Body of pancreas (tissue), 4 donors: ENCODE measurements around the gene OR2V1. TPM values are rescaled to one million over a fixed set of nuclear protein-coding genes. Genes with fewer than 3 reads are reported as not detected.

Source experiments
- ATAC-seq: fragments of 150-250 bp; one replicate; pipeline ENCODE4 v1.9.1; 2016
- DNase-seq, 4 donors: peaks; one replicate each; pipeline ENCODE4 v3.0.0-alpha.2; 2019
- H3K27ac ChIP-seq, 4 donors: fragments of 200-600 bp; sonication (generic); 1 replicate in 3 of 4; 2 replicates in 1 of 4; pipeline versions ENCODE4 v1.5.1 to v1.6.1; 2016 to 2019; ENCODE audit warnings: mild to moderate bottlenecking in 1 of 4, mixed read lengths in 1 of 4, moderate library complexity in 1 of 4
- H3K27me3 ChIP-seq, 2 donors: fragments of 200-600 bp; sonication (generic); one replicate each; pipeline ENCODE4 v1.6.0; 2016; ENCODE audit warnings: mild to moderate bottlenecking in 1 of 2
- H3K36me3 ChIP-seq, 2 donors: fragments of 200-600 bp; sonication (generic); replicated peaks in 1 of 2; 2 replicates each; pipeline ENCODE4 v1.5.1; 2016; ENCODE audit warnings: low read depth in 2 of 2; ENCODE audit not compliant: insufficient read depth in 1 of 2
- H3K4me1 ChIP-seq: fragments of 200-600 bp; sonication (generic); one replicate; pipeline ENCODE4 v1.6.0; 2016
- H3K4me3 ChIP-seq, 2 donors: fragments of 200-600 bp; sonication (generic); 1 replicate in 1 of 2; 2 replicates in 1 of 2; pipeline ENCODE4 v1.5.1; 2016 to 2019
- H3K9me3 ChIP-seq, 3 donors: fragments of 200-600 bp; sonication (generic); 1 replicate in 2 of 3; 2 replicates in 1 of 3; pipeline ENCODE4 v1.5.1; 2016
- POLR2A ChIP-seq, 3 donors: fragments of 450-650 bp; IDR thresholded peaks; one replicate each; pipeline ENCODE4 v1.6.1; 2016; ENCODE audit warnings: antibody characterized with exemption in 3 of 3, mild to moderate bottlenecking in 2 of 3
- WGBS, 2 donors: methylation state at CpG; one replicate each; pipeline ENCODE4 v1.1.5; 2017; 5-methylcytosine and 5-hydroxymethylcytosine counted together
- intact Hi-C: fragments of 100-400 bp; cut with DNase I; formaldehyde crosslinking; loops from one replicate; pipeline ENCODE4 v1.15.1; 2023
- total RNA-seq, 2 donors: library from RNA; depleted of rRNA; stranded (reverse); fragments of >200 nt; gene quantifications; one replicate each; pipeline ENCODE4 v1.1.0, GENCODE V29; 2016
- TF ChIP-seq, protein P1 (sequence below), 7 experiments: fragments of 450-650 bp in 4 of 7; fragments of 200-600 bp in 3 of 7; sonication (generic) in 3 of 7; IDR thresholded peaks; one replicate each; pipeline ENCODE4 v1.5.1; 2016 to 2019; ENCODE audit warnings: antibody characterized with exemption in 7 of 7

Gene OR2V1
- total RNA-seq, 2 donors from 2014 or later: not detected

DNA sequence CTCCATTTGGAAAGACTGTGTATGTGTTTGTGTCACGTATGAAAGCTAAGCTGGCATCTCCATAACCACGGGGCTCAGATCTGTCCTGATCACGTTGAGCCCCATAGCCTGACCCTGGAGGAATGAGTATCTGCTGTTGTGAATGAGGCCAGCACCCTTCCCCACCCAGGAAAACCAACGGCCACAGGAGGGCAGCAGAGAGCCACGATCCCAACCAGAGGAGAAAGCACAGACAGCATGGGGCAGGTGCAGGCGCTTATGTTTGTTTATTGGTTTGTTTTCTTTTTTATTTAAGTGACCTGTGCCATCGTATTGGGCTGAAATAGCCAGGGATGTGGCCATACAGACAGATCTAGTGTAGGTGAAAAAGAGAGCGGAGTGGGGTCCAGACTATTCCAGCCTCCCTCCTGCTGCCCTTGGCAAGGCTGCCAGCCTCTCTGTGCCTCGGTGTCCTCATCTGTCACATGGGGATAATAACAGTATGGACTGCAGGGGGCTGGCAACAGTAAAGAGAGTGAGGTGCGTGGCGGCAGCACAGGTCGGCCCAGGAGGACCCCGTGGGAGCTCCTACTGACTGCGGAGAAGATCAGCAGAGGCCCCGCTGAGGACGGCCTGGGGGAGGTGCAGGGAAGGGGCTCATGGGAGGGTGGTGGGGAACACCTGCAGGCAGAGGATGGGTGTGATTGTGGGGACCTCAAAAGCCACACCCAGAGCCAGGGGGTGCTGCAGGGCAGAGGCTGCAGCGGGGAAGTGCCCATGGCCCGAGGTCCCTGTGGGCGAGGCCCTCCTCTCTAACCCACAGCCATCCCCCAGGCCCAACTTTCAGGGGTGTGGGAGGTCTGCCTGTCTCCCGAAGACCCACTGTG, 28.6 kb upstream of the OR2V1 start:
- WGBS, 2 donors: 33 to 41% methylated on average over 16 of the region's 20 CpGs
- Histone ChIP-seq H3K27me3 (no peaks in the 10 kb centered on the region), H3K4me1 (peaks cover 5% of the 10 kb centered on the region), H3K27ac (no peak overlapping the region), H3K9me3 (no peaks in the 10 kb centered on the region), H3K36me3 (no peaks in the 10 kb centered on the region), H3K4me3 (no peak overlapping the region)
- DNase-seq (peak; percentile 82 to 90 (median 86)), ATAC-seq (peak; percentile 97)
- intact Hi-C loops: loop anchor here (10.0 kb wide), 2 partner anchors 295 to 365 kb away; partner anchors contain the start of gene ZFP62
- TF ChIP-seq, protein P1, sequence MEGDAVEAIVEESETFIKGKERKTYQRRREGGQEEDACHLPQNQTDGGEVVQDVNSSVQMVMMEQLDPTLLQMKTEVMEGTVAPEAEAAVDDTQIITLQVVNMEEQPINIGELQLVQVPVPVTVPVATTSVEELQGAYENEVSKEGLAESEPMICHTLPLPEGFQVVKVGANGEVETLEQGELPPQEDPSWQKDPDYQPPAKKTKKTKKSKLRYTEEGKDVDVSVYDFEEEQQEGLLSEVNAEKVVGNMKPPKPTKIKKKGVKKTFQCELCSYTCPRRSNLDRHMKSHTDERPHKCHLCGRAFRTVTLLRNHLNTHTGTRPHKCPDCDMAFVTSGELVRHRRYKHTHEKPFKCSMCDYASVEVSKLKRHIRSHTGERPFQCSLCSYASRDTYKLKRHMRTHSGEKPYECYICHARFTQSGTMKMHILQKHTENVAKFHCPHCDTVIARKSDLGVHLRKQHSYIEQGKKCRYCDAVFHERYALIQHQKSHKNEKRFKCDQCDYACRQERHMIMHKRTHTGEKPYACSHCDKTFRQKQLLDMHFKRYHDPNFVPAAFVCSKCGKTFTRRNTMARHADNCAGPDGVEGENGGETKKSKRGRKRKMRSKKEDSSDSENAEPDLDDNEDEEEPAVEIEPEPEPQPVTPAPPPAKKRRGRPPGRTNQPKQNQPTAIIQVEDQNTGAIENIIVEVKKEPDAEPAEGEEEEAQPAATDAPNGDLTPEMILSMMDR (IDR thresholded peaks at IDR 0.05): peak; percentile 79 to 89 (median 87)
- TF ChIP-seq POLR2A (IDR thresholded peaks at IDR 0.05): no peak

DNA sequence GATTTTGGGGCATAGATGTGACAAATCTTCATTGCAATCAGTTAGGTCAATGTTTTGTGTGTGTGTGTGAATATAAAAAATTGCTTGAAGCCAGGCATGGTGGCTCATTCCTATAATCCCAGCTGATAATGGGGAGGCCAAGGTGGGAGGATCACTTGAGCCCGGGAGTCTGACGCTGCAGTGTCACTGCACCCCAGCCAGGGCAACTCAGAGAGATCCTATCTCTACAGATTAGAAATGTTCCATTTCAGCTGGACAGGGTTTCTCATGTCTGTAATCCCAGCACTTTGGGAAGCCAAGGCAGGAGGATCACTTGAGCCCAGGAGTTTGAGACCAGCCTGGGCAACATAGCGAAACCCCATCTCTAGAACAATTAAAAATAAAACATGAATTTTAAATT, 27.9 kb upstream of the OR2V1 start:
- no peak for ATAC-seq
- H3K36me3 ChIP-seq: no peaks in the 10 kb centered on the region
- intact Hi-C loops: loop anchor here (10.0 kb wide), 2 partner anchors 294 to 364 kb away; partner anchors contain the start of gene ZFP62
- no peaks in the 10 kb centered on the region for H3K27me3 ChIP-seq
- DNase-seq: no peak
- TF ChIP-seq, protein P1 (IDR thresholded peaks at IDR 0.05): no peak
- no peak for TF ChIP-seq POLR2A (IDR thresholded peaks at IDR 0.05)
- peaks cover 5% of the 10 kb centered on the region for H3K4me1 ChIP-seq
- no peak overlapping the region for H3K4me3 ChIP-seq
- 81 to 84% methylated on average over 3 of the region's 3 CpGs for WGBS, 2 donors
- H3K9me3 ChIP-seq: no peaks in the 10 kb centered on the region
- no peak overlapping the region for H3K27ac ChIP-seq

DNA sequence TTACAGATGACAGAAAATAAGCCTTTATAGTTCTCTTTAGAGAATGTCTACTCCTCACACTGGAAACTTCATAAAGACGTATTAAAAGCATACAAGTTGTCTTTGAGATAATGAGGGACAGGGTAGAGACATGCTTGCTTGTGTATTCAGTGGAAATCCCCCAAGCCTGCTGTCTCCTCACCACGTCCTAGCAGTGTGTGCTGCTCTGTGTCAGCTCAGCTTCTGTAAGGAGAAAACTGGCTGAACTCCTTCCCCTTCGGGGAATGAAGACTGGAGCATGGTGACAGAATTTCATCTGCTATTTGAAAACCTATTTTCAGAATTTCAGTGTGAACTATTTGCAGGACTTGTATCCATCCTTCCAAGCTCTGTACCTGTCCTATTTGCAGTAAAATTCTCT, 25.8 kb upstream of the OR2V1 start:
- no peak for ATAC-seq

DNA sequence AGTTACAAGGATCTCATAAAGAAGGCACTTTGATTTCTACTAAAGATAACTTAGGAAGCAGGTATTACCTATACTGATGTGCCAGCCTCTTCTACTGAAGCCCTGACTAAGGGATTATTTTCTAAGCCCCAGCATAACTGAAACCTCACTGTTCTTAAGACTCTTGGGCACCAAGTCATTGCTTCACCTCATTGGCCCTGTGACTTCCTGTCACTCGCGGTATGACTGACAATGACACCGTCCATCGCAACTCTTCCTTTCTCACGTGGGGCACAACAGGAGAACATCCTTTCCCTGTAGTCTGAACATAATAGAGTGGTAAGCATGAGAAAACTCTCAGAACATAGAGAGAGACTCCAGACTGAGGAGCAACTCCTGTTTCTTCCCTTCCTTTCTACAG, 22.8 kb upstream of the OR2V1 start:
- DNase-seq: no peak
- no peak for TF ChIP-seq POLR2A (IDR thresholded peaks at IDR 0.05)
- TF ChIP-seq, protein P1 (IDR thresholded peaks at IDR 0.05): no peak
- H3K27me3 ChIP-seq: no peaks in the 10 kb centered on the region
- no peaks in the 10 kb centered on the region for H3K4me1 ChIP-seq
- H3K9me3 ChIP-seq: no peaks in the 10 kb centered on the region
- WGBS, 2 donors: 68 to 73% methylated on average over 5 of the region's 5 CpGs
- intact Hi-C loops: loop anchor here (10.0 kb wide), 2 partner anchors 289 to 359 kb away; partner anchors contain the start of gene ZFP62
- H3K36me3 ChIP-seq: no peaks in the 10 kb centered on the region
- H3K27ac ChIP-seq: no peak overlapping the region
- no peak overlapping the region for H3K4me3 ChIP-seq
- no peak for ATAC-seq

More for the DNA sequence above, 25.8 kb upstream of the OR2V1 start:
- no peaks in the 10 kb centered on the region for H3K9me3 ChIP-seq
- TF ChIP-seq POLR2A (IDR thresholded peaks at IDR 0.05): no peak
- TF ChIP-seq, protein P1 (IDR thresholded peaks at IDR 0.05): no peak
- no peaks in the 10 kb centered on the region for H3K36me3 ChIP-seq
- 39 to 45% methylated on average over 3 of the region's 3 CpGs for WGBS, 2 donors
- no peak overlapping the region for H3K27ac ChIP-seq
- no peaks in the 10 kb centered on the region for H3K27me3 ChIP-seq
- no peak overlapping the region for H3K4me3 ChIP-seq
- no peak for DNase-seq
- intact Hi-C loops: loop anchor here (10.0 kb wide), 2 partner anchors 292 to 362 kb away; partner anchors contain the start of gene ZFP62
- peaks cover 5% of the 10 kb centered on the region for H3K4me1 ChIP-seq
